ENCODE results near the gene OTOP3. TPM values are rescaled to one million over a fixed set of nuclear protein-coding genes. Genes with fewer than 3 reads are reported as not detected.

The OTOP3 gene
- total RNA-seq, 1 donor from 2014 or later, result 0.74 TPM

- TF ChIP-seq POLR2AphosphoS5 (IDR thresholded peaks at IDR 0.05; ENCODE audit: insufficient read depth in 1 of 2, low read depth in 1 of 2), result no peak
- no peak for TF ChIP-seq POLR2A (IDR thresholded peaks at IDR 0.05)
- TF ChIP-seq CTCF (IDR thresholded peaks at IDR 0.05), result no peak
- Histone ChIP-seq H3K36me3 (no peaks in the 10 kb centered on the region), H3K4me3 (peak within 1 kb of the TSS; percentile 26 to 27), H3K27ac (no peak within 1 kb of the TSS), H3K9me3 (no peaks in the 10 kb centered on the region), H3K27me3 (peaks cover 15% of the 10 kb centered on the region), H3K4me1 (peaks cover 14% of the 10 kb centered on the region)
- no peak for DNase-seq (ENCODE audit: extremely low spot score in 2 of 2)
- intact Hi-C loops (cut with DNase I), result no loop called here
Observed at GRCh38 chr17:74892974-74893911, 42.5 kb upstream of the OTOP3 start, which contains the start of gene FADS6. Gene FADS6 (minus strand): TSS chr17:74893633. CDS start chr17:74893595, 38 bp downstream.

GRCh38 chr17:74893936-74894671 is 41.6 kb upstream of the OTOP3 start:
- Histone ChIP-seq H3K9me3 (no peaks in the 10 kb centered on the region), H3K4me3 (peak overlapping the region in 1 of 2 donors; percentile 26), H3K27ac (no peak overlapping the region), H3K27me3 (peaks cover 15% of the 10 kb centered on the region), H3K36me3 (no peaks in the 10 kb centered on the region), H3K4me1 (peaks cover 14% of the 10 kb centered on the region)
- TF ChIP-seq POLR2A (IDR thresholded peaks at IDR 0.05), result no peak
- no peak for TF ChIP-seq CTCF (IDR thresholded peaks at IDR 0.05)
- no peak for TF ChIP-seq POLR2AphosphoS5 (IDR thresholded peaks at IDR 0.05; ENCODE audit: insufficient read depth in 1 of 2, low read depth in 1 of 2)
- no peak for DNase-seq (ENCODE audit: extremely low spot score in 2 of 2)
- intact Hi-C loops (cut with DNase I), result no loop called here

- no peak for TF ChIP-seq POLR2AphosphoS5 (IDR thresholded peaks at IDR 0.05; ENCODE audit: insufficient read depth in 1 of 2, low read depth in 1 of 2)
- no peak for TF ChIP-seq CTCF (IDR thresholded peaks at IDR 0.05)
- no peak for TF ChIP-seq POLR2A (IDR thresholded peaks at IDR 0.05)
- H3K4me3 ChIP-seq, result no peak overlapping the region
- peaks cover 2% of the 10 kb centered on the region for H3K27me3 ChIP-seq
- no peaks in the 10 kb centered on the region for H3K36me3 ChIP-seq
- no peak overlapping the region for H3K27ac ChIP-seq
- intact Hi-C loops (cut with DNase I), result no loop called here
- no peak for DNase-seq (ENCODE audit: extremely low spot score in 2 of 2)
- peaks cover 6% of the 10 kb centered on the region for H3K4me1 ChIP-seq
- H3K9me3 ChIP-seq, result no peaks in the 10 kb centered on the region
Observed at GRCh38 chr17:74898376-74898946, 37.2 kb upstream of the OTOP3 start.

- no peak for DNase-seq (ENCODE audit: extremely low spot score in 2 of 2)
- Histone ChIP-seq H3K4me1 (no peaks in the 10 kb centered on the region), H3K4me3 (no peak overlapping the region), H3K36me3 (no peaks in the 10 kb centered on the region), H3K9me3 (no peaks in the 10 kb centered on the region), H3K27ac (no peak overlapping the region), H3K27me3 (no peaks in the 10 kb centered on the region)
- intact Hi-C loops (cut with DNase I), result no loop called here
- TF ChIP-seq CTCF (IDR thresholded peaks at IDR 0.05), result no peak
- TF ChIP-seq POLR2AphosphoS5 (IDR thresholded peaks at IDR 0.05; ENCODE audit: insufficient read depth in 1 of 2, low read depth in 1 of 2), result no peak
- TF ChIP-seq POLR2A (IDR thresholded peaks at IDR 0.05), result no peak
Observed at GRCh38 chr17:74900208-74900607, 35.5 kb upstream of the OTOP3 start.
